SU-DHL-6 (cell line): ENCODE results near the gene STAC.

Experiments
- CTCF ChIP-seq: fragments of 200-600 bp; sonication (generic); IDR thresholded peaks from one replicate; pipeline ENCODE4 v1.5.1; 2017; ENCODE audit warnings: antibody characterized with exemption, mild to moderate bottlenecking, low read length, moderate library complexity; ENCODE audit not compliant: insufficient read depth, poor library complexity, severe bottlenecking
- EZH2phosphoT487 ChIP-seq: fragments of 200-600 bp; sonication (generic), shearing (Covaris generic); conservative IDR thresholded peaks from 2 replicates; pipeline ENCODE4 v1.6.1; 2018; ENCODE audit warnings: mild to moderate bottlenecking, antibody characterized with exemption, low read length, moderate library complexity, mixed read lengths

- TF ChIP-seq CTCF (no peak), EZH2phosphoT487 (no peak)
These were observed 211.7 kb downstream of the STAC start for GRCh38 chr3:36591959-36592358.
